Brain microvascular endothelial cell (primary cell): ENCODE measurements around the gene OR10H3.
"Not testable (repeated sequence)": the region's sequence is repeated elsewhere in the genome, so short reads cannot be mapped to it uniquely, and the experiment has no call there.

Experiments
- DNase-seq: peaks from one replicate; pipeline ENCODE4 v3.0.0-alpha.2; 2020
- H3K27ac ChIP-seq: fragments of 250-450 bp; sonication (Bioruptor Pico); 2 replicates; pipeline ENCODE4 v1.5.1; 2020; ENCODE audit warnings: mild to moderate bottlenecking, moderate library complexity
- H3K27me3 ChIP-seq: fragments of 250-450 bp; sonication (Bioruptor Pico); replicated peaks from 2 replicates; pipeline ENCODE4 v1.5.1; 2020; ENCODE audit warnings: mild to moderate bottlenecking
- H3K36me3 ChIP-seq: fragments of 250-450 bp; sonication (Bioruptor Pico); replicated peaks from 2 replicates; pipeline ENCODE4 v1.5.1; 2020; ENCODE audit warnings: mild to moderate bottlenecking
- H3K4me3 ChIP-seq: 2 replicates; pipeline ENCODE4 v1.5.1; 2011; ENCODE audit warnings: low read depth, mild to moderate bottlenecking, control low read depth, low read length, moderate library complexity
- in situ Hi-C: cut with HindIII; loops from 2 replicates; pipeline ENCODE4 v1.10.0; 2017; ENCODE audit warnings: low sequenced_read_pairs, low pct_ligation_motif_present
- TF ChIP-seq, protein P1 (sequence below): IDR thresholded peaks from 2 replicates; pipeline ENCODE4 v1.5.1; 2011; ENCODE audit warnings: low read depth, mild to moderate bottlenecking, moderate library complexity, low read length, control low read depth, inconsistent platforms; ENCODE audit errors: missing control alignments

Gene OR10H3

DNA sequence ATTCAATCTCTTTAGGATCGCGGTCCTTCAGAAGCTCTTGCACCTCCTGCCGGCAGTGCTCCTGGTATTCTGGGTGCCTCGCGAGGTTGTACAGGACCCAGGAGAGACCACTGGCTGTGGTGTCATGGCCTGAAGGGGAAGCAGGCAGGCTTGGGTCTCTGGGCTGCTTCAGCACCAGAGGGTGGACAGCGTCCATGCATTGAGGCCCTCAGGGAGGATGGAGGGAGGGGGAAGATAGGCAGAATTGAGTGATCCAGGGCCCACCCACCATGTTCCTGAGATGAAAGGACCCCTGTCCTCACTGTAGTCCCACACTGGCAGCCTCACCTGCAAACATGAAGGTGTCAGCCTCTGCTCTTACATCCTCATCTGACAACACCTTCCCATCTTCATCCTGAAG is 31.8 kb downstream of the OR10H3 start:
- Histone ChIP-seq H3K27ac (no peak overlapping the region), H3K27me3 (no peaks in the 10 kb centered on the region), H3K36me3 (no peaks in the 10 kb centered on the region), H3K4me3 (no peak overlapping the region)
- TF ChIP-seq, protein P1, sequence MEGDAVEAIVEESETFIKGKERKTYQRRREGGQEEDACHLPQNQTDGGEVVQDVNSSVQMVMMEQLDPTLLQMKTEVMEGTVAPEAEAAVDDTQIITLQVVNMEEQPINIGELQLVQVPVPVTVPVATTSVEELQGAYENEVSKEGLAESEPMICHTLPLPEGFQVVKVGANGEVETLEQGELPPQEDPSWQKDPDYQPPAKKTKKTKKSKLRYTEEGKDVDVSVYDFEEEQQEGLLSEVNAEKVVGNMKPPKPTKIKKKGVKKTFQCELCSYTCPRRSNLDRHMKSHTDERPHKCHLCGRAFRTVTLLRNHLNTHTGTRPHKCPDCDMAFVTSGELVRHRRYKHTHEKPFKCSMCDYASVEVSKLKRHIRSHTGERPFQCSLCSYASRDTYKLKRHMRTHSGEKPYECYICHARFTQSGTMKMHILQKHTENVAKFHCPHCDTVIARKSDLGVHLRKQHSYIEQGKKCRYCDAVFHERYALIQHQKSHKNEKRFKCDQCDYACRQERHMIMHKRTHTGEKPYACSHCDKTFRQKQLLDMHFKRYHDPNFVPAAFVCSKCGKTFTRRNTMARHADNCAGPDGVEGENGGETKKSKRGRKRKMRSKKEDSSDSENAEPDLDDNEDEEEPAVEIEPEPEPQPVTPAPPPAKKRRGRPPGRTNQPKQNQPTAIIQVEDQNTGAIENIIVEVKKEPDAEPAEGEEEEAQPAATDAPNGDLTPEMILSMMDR: no peak
- in situ Hi-C loops: no loop called here
- DNase-seq: no peak

DNA sequence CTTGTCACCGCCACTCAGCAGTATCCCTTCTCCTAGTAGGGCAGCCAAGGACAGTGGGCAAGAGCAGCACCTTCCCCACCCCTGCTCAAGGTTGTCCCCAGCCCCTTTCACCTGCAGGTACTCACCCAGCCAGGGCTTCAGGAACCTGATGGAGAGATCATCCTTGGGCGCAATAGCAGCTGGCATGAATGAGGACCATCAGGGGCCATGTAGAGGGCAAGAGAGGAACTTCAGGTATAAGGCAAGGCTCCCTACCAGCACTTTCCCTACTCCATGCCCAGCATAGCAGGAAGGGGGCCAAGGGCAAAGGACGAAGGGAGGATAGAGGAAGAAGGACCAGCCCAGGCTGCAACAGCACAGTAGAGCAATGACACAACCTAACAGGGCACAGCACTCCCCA is 36.4 kb downstream of the OR10H3 start:
- H3K27ac ChIP-seq, H3K36me3 ChIP-seq, H3K27me3 ChIP-seq, in situ Hi-C loops, DNase-seq, H3K4me3 ChIP-seq: not testable (repeated sequence)

- TF ChIP-seq, protein P1: no peak
- Histone ChIP-seq H3K36me3 (no peaks in the 10 kb centered on the region), H3K4me3 (no peak overlapping the region), H3K27ac (no peak overlapping the region), H3K27me3 (no peaks in the 10 kb centered on the region)
- no peak for DNase-seq
- in situ Hi-C loops: no loop called here
These were observed 37.5 kb downstream of the OR10H3 start for GRCh38 chr19:15775249-15775648.

- DNase-seq: no peak
- TF ChIP-seq, protein P1: no peak
- no peak overlapping the region for H3K4me3 ChIP-seq
- no peak overlapping the region for H3K27ac ChIP-seq
- no peaks in the 10 kb centered on the region for H3K27me3 ChIP-seq
- in situ Hi-C loops: no loop called here
- H3K36me3 ChIP-seq: no peaks in the 10 kb centered on the region
These were observed 38.5 kb downstream of the OR10H3 start for GRCh38 chr19:15776264-15776663.

- no peak for DNase-seq
- H3K27me3 ChIP-seq: no peaks in the 10 kb centered on the region
- in situ Hi-C loops: no loop called here
- H3K27ac ChIP-seq: no peak overlapping the region
- TF ChIP-seq, protein P1: no peak
- no peaks in the 10 kb centered on the region for H3K36me3 ChIP-seq
- no peak overlapping the region for H3K4me3 ChIP-seq
These were observed 39.5 kb downstream of the OR10H3 start for GRCh38 chr19:15776991-15777970.

GRCh38 chr19:15779756-15780476 is 42.1 kb downstream of the OR10H3 start:
- no peak for DNase-seq
- in situ Hi-C loops: no loop called here
- Histone ChIP-seq H3K27me3 (no peaks in the 10 kb centered on the region), H3K36me3 (no peaks in the 10 kb centered on the region), H3K27ac (no peak overlapping the region), H3K4me3 (no peak overlapping the region)
- TF ChIP-seq, protein P1: no peak
